ENCODE results near the gene CFAP97D2.
"Not testable (repeated sequence)": the region's sequence is repeated elsewhere in the genome, so short reads cannot be mapped to it uniquely, and the experiment has no call there.

The CFAP97D2 gene

GRCh38 chr13:114234645-114235421 lies 55.8 kb downstream of the CFAP97D2 start, which contains the start of gene CDC16:
TSS of gene CDC16 (plus strand) at chr13:114234897. CDS start at chr13:114235085, 188 bp downstream.
- peak; percentile 93 for DNase-seq (ENCODE audit: low spot score)

DNA sequence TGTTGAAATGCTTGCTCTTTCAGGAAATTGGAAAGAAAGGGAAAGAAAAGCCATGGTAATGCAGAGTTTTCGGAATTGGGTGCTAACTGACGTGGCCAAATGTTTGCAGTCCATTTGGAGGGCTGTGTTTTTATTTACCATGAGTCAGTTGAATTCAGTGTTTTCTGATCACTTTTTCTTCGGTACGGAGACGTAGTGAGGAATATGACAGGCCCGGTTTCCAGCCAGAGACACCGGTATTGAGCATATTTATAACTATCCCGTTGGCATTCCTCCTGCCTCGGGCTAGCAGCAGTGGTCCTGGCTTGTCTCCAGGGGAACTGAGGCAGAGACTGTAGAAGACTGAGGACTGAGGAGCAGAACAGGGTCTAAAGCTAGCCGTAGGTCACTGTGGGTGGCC lies 56.6 kb downstream of the CFAP97D2 start:
- peak; percentile 39 for DNase-seq (ENCODE audit: low spot score)

DNA sequence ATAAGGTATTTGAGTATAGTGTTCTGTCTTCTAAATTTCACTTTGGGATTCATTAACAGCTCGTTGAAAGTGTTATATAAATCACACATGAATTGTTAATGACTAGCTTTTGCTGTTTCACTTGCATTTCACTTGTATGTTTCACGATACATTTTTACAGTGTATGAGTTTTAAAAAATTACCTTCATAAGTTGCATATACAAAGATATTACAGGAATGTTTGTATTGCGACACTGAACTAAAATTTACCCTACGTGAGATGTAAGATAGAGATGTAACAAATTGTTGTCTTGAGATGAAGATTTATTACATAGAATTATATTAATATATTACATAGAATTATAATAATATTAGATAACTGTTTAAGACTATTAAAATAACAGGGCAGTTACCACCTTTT lies 57.2 kb downstream of the CFAP97D2 start:
- DNase-seq (ENCODE audit: low spot score): no peak

- no peak for DNase-seq (ENCODE audit: low spot score)
Observed at GRCh38 chr13:114237415-114238112, 58.5 kb downstream of the CFAP97D2 start.

- no peak for DNase-seq (ENCODE audit: low spot score)
Observed at GRCh38 chr13:114241918-114242317, 62.9 kb downstream of the CFAP97D2 start.

GRCh38 chr13:114243971-114244370 lies 64.9 kb downstream of the CFAP97D2 start:
- no peak for DNase-seq (ENCODE audit: low spot score)

DNA sequence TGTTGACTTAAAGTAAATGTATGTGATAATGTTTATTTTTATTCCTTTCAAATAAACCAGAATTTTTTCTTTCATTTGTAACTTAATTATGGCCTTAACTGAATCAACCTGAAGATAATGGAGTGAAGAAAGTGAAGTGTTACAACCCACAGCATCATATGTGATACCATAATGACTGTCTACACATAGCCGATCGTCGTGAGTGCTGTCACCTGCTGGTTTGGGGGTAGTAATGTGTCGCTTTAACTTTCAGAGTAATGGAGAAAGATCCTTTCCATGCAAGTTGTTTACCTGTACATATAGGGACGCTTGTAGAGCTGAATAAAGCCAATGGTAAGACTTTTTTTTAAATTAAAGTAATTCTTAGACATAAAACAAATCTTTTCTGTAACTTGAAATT lies 65.6 kb downstream of the CFAP97D2 start:
- DNase-seq (ENCODE audit: low spot score): no peak

- no peak for DNase-seq (ENCODE audit: low spot score)
Observed at GRCh38 chr13:114248011-114248410, 69.0 kb downstream of the CFAP97D2 start.

- no peak for DNase-seq (ENCODE audit: low spot score)
Observed at GRCh38 chr13:114249077-114249476, 70.0 kb downstream of the CFAP97D2 start.

DNA sequence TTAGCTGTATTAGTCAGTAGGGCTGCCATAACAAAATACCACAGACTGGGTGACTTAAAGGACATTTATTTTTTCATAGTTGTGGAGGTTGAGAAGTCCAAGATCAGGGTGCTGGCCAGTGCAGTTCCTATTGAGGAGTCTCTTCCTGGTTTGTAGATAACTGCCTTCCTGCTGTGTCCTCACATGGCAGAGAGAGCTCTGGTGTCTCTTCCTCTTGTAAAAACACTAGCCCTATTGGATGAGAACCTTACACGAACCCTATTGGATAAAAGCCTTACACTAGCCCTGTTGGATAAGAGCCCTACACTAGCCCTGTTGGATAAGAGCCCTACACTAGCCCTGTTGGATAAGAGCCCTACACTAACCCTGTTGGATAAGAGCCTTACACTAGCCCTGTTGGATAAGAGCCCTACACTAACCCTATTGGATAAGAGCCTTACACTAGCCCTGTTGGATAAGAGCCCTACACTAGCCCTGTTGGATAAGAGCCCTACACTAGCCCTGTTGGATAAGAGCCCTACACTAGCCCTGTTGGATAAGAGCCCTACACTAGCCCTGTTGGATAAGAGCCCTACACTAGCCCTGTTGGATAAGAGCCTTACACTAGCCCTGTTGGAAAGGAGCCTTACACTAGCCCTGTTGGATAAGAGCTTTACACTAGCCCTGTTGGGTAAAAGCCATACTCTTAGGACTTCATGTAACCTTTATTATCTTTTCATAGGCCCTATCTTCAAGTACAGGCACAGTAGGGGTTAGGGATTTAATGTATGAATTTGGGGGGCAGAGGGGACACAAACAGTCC lies 72.8 kb downstream of the CFAP97D2 start:
- DNase-seq (ENCODE audit: low spot score): not testable (repeated sequence)

- DNase-seq (ENCODE audit: low spot score): no peak
Observed at GRCh38 chr13:114256547-114256946, 77.5 kb downstream of the CFAP97D2 start.

DNA sequence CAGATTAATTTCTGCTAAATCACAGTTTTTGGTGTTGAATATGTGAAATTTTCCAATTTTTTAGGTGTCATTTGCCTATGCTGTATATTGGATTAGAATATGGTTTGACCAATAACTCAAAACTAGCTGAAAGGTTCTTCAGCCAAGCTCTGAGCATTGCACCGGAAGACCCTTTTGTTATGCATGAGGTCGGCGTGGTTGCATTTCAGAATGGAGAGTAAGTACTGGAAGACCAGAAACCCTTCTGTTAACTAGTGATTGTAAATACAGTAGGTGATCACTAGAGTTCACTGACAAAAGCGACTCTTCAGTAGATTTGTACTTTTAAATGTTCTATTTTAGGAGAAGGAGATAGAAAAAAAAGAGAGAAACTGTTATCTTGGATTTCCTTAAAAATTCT lies 78.0 kb downstream of the CFAP97D2 start:
- no peak for DNase-seq (ENCODE audit: low spot score)

- no peak for DNase-seq (ENCODE audit: low spot score)
Observed at GRCh38 chr13:114258589-114258988, 79.5 kb downstream of the CFAP97D2 start.

- no peak for DNase-seq (ENCODE audit: low spot score)
Observed at GRCh38 chr13:114259374-114259773, 80.3 kb downstream of the CFAP97D2 start.

GRCh38 chr13:114259974-114260373 lies 80.9 kb downstream of the CFAP97D2 start:
- no peak for DNase-seq (ENCODE audit: low spot score)

DNA sequence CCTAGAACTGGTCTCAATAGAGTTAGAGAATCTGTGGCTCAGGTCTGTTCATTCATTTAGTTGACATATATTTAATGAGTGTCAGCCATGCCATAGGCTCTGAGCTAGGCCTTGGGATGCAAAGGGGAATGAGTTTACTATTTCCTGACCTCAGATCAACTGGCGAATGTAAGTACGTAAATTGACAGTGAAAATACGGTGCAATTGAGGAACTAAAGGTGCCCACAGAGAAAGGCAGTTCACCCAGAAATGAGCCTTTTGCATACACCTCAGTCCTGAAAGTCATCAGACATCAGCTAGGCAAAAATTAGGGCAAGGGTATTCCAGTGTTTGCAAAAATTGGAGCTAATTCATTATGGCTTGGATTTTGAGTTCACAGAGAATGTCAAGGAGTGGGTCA lies 81.8 kb downstream of the CFAP97D2 start:
- no peak for DNase-seq (ENCODE audit: low spot score)

- DNase-seq (ENCODE audit: low spot score): no peak
Observed at GRCh38 chr13:114261328-114261965, 82.4 kb downstream of the CFAP97D2 start.

DNA sequence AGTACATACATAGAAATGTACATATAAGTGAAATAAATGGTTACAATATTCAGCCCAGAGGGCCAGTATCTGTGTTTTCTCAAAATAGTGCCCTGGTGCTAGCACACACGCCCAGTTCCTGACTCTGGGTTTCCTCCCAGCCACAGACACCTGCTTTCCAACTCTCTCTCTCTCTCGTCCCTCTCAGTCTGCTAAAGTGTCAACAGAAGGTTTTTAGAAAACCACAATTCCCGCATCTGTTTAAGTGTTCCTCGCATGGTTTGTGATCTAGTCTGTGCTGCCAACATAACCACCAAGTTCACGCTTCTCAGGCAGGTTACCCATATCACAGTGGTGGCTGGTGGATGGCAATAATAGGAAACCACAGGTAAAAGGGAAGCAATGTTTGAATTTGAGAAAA lies 84.5 kb downstream of the CFAP97D2 start:
- DNase-seq (ENCODE audit: low spot score): no peak

DNA sequence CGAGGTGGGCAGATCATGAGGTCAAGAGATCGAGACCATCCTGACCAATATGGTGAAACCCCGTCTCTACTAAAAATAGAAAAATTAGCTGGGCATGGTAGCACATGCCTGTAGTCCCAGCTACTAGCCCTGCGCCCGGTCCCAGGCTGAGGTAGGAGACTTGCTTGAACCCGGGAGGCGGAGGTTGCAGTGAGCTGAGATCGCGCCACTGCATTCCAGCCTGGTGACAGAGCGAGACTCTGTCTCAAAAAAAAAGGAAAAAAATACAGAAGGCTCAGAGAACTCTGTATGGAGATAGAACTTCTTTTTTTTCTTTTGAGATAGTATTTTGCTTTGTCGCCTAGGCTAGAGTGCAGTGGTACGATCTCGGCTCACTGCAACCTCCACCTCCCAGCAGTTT lies 85.3 kb downstream of the CFAP97D2 start:
- DNase-seq (ENCODE audit: low spot score): not testable (repeated sequence)

DNA sequence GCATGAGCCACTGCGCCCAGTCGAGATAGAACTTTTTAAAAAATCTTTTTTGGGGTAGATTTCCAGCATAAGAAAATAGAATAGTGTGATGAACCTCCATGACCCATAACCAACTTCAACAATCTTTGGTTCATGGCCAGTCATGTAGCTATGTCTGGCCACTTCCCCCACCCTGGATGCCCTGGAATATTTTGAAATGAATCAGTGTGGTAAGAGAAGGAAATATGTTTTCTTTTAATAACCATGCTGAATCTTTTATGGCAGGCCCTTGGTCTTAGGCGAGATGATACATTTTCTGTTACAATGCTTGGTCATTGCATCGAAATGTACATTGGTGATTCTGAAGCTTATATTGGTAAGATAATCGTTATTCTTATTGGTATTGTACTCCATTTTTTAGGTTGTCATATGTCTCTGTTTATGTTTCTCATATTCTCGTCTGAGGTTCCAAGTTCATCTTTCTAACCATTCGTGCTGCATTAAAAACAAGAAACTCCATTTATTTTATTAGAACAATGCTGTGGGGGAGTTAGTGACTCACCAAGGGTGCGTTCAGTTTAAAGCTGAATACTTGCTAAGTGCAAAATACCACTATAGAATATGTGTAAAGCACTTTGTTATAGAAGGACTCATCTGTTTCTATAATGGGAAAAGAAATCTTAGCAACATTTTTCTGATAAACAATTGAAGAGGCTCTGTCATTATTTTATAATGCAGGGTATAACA lies 86.0 kb downstream of the CFAP97D2 start:
- no peak for DNase-seq (ENCODE audit: low spot score)

- no peak for DNase-seq (ENCODE audit: low spot score)
Observed at GRCh38 chr13:114266241-114266640, 87.2 kb downstream of the CFAP97D2 start.
